NCI-H2107 (cell line): ENCODE measurements around the gene PDE4D.

Source experiments
- DNase-seq: peaks from one replicate; lab custom pipeline; 2025; lab: John Stamatoyannopoulos, UW

PDE4D gene

DNA sequence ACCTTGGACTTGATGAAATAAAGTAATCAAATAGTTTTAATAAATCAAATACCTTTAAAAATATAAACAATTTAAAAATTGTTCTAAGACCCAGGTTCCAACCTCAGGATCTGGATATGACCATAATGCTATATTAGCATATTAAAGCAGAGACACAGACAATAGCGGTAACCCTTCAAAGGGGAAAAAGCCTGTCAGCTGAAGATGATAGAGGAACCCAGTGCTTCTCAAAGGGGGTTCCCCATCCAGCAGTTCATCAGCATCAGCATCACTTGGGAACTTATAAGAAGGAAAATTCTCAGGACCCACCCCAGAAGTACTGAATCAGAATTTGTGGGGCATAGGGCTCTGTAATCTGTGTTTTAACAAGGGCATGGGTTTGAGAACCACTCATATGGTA lies 791.1 kb downstream of the PDE4D start:
- DNase-seq: no peak

DNA sequence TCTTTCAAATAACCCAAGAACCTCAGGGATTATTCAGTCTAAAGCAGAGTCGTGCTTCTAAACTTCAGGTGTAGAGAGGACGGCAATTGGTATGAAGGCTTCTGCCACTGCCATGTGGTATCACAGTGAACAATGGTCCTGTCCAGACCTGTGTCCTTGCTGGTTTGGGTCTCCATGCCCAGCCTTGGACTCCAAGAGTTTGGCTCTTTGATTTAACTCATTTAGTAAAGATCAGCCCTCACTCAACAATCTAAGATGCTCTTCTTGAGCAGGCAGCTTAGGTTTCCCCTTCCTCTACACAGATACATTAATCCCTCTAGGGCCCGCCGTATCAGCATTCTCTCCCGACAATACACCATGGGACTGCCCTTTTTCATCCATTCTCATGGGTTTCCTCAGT lies 792.7 kb downstream of the PDE4D start:
- no peak for DNase-seq

DNA sequence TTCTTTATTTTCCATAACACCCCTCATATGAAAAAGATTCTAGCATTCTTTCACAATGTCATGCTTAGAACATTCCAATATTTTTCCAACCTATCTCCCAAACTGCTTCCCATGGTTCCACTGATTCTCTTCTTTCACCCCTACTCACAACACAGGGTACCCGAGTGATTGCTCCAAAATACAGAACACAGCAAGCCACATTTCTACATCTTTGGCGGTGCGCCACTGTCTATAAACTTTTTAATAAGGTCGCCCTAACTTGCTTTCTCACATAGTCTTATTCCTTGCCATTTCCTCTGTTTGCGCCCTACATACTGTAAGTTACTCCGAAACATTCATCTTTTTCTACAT lies 793.6 kb downstream of the PDE4D start:
- no peak for DNase-seq

DNA sequence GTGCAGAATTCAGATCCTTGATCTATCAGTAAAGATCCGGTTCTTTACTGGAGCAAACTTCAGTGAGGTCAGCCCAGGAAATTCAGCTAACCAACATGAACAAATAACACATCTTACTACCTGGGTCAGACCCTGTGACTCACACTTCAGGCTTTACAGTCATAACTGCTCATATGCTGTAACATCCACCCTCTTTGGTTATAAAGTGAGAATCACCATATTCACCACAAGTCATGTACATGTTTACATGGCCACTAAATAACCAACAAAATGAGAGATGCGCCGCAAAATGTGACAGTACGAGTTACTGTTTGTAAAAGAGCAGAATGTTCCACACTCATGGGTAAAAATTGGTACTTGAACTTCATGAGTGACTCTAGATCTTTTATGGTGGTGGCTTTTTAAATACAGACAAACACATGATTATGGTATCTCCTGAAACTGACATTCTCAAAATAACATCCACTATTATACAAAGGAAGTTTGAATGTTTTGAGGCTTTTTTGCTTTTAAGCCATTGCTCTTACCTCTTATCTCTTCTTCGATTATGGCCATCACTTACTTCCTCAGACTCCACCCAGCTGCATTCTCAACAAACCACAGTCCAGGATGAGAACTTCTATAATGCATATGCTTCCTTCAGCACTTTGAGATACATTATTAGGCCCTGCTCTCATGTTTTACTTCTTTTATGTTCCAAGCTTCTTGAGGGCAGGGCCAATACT lies 794.1 kb downstream of the PDE4D start:
- no peak for DNase-seq

DNA sequence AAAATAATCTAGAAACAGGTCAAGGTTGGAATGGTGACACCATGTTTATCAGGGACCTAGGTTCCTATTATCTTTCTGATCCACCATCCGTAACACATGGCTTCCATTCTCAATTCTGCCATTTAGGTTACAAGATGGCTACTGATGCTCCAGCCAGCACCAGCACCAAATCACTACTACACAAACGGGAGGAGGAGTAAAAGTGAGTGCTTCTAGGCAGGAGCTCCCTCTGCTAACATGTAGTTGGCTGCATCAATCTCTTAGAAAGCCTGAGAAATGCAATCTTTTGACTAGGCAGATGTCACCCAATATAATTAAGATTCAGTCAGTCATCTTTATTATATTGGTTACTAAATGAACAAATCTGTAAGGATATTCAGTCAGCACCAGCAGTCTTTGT lies 794.8 kb downstream of the PDE4D start:
- no peak for DNase-seq

DNA sequence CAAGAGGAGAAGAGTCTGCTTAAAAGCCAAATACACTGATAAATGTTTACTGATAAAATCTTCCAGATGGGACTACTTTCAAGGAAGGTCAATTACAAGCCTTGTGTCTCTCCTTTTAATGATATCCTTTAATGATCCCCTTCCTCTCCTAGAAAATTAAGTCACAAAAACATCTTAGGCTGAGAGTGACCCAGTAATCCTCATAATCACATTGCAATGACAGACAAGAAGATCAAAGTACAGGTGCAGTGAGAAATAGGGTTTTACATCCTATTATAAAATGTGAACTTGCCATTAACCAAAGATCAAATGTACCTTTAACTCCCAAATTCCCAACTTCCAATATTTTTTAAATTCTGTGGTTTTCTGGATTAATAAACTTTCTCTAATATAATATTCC lies 795.8 kb downstream of the PDE4D start:
- no peak for DNase-seq

DNA sequence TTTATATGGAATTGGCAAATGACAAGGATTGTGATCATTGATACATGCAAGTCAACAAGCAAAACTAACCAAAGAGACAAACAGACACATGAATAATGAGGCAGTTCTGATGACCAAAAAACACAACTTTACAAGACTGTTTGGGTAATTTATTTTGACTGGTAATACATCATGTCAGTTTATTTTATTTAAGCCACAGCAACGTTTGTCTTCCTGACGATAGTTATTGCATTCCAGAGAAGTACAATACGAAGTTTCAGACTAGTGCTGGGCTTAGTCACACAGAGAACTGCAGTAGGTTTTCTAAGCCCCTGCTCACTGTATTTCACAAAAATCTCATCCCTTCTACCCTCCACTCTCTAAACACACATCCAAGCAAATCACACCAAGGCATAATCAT lies 796.4 kb downstream of the PDE4D start:
- DNase-seq: no peak

DNA sequence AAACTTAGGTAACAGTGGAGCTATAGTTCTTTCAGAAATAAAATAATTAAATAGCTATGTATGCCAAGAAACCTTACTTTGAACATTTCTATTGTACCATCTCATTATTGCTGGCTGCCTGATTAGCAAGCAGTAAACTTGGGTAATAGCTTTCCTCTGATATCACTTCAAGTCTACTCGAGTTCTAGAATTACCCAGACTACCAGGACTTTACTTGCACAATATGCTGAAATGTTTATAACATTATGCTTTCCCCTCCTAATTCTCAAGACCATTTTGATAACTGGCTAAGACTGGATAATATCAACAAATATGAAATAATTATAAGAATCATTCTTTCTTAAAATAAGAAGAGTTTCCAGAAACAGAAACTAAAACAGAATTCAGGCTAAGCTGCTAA lies 798.0 kb downstream of the PDE4D start:
- no peak for DNase-seq

DNA sequence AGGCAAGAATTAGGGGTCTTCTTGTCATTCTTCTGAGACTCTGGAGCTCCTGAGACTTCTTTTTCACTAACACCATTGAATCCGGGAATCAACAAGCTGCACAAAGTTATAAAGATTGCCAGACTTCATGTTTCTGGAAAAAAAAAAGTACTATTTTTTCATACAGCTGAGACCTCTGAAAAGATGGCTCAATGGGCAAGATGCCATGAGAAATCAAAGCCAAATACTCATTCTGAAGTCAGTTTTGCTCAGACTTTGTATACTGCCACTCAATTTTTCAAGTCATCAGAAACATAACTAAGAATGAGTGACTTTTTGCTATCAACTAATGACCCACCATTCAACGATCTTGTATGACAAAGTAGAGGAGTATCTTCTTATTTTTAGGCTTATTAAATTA lies 798.7 kb downstream of the PDE4D start:
- DNase-seq: no peak

DNA sequence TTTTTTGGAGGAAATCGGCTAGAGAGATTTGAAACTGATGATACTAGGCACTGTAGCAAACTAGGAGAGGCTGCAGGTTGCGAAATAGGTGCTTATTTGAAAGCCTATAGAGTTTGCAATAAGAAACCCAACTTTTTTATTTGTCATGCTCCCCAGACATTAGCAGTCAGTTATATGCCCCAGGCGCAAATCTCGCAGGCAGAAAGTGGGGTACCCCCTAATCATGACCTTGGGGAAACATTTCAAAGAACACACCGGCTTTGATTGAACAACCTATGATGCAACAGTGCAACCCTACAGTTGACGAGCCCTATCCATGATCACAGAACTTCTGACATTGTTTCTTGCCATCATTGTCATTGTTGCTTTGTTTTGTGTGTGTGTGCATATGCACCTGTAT lies 800.2 kb downstream of the PDE4D start:
- DNase-seq: no peak

DNA sequence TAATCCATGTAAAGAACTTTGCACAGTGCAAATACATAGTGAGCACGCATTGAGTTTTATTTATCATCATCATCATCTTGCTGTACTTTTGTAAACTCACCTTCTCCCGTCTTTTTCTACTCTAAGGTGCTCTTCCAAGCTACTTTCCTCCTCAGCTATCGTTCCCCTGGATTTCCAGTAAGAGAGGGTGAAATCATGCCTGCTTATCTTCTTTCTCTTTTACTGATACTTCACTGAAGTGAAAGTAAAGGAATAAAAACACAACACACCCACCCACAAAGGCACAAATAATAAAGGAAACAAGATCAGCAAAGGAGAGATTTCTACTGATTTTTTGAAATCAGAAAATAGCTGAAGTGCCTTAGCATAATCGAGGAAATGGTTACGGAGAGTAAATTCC lies 800.8 kb downstream of the PDE4D start:
- DNase-seq: no peak

DNA sequence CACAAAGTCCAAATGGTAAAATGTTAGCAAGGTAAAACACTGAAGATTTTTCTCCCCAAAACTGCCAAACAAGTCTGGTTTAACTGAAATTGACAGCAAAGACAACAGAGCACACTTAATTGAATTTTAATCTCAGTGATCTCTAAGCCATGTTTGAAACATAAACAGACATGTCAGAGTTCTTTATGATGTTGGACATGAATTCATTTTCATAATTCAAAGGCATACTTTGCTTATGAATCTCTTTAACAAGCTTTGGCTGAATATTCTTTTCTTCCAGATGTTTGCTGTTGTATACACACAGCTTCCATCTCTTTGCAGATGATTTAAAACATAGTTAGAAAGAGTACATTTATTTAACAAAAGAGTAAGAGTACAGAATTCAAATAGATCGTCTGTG lies 801.6 kb downstream of the PDE4D start:
- DNase-seq: no peak

DNA sequence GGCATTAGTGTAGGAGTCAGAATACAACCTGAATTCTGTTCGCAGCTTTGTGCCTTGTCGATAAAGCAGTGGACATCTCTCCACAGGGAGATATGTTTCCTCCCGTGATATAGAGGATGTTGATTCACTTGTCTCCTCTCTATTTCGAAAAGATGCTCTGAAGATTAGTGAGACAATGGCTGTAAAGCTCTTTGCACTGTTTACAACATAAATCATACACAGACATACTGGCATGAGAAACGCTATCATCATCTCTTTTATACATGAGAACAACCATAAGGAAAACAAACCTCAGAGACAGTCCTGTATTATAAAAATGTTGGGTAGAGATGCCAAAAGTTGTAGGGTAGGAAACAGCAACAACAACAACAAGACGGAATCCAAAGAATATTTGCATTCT lies 803.2 kb downstream of the PDE4D start:
- no peak for DNase-seq

DNA sequence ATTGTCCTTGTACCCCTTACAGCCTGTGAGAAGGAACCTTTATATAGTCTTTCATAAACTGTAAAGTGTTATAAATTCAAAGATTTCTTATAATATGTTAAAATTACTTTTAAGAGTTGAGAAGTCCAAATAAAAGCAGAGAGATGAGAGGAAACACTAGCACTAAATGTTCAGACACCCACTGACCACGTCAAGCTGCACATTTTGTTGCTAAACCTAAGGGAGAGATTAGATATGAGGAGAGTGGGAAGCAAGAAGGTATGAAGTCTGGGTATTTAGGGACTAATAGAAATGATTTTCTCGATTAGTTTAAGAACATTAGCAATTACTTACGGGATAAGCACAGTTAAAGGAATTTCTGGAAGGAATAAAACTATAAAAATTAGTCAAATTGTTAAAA lies 803.8 kb downstream of the PDE4D start:
- no peak for DNase-seq

DNA sequence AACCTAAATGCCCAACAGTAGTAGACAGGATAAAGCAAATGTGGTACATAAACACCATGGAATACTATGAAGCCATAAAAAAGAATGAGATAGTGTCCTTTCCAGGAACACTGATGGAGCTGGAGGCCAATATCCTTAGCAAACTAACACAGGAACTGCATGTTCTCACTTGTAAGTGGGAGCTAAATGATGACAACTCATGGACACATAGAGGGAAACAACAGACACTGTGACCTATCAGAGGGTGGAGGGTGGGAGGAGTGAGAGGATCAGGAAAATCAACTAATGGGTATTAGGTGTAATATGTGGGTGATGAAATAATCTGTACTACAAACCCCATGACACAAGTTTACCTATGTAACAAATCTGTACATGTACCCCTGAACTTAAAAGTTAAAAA lies 805.0 kb downstream of the PDE4D start:
- no peak for DNase-seq

DNA sequence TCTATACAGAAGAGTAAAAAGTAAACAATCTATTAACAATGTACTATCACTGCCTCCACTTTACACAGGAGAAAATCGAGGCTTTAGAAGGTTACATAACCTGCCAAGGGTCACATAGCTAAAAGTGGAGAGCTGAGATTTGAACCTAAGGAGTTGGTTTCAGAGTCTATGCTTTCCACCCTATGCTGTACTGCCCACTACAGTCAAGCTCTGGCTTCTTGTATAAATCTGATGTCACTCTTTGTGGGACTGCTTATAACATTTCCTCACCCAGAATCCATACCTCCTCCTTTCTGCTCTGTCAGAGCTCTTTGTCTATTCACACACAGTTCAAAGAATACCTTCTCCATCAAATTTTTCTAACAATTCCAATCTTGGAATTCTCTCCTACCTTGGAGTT lies 807.5 kb downstream of the PDE4D start:
- DNase-seq: no peak

DNA sequence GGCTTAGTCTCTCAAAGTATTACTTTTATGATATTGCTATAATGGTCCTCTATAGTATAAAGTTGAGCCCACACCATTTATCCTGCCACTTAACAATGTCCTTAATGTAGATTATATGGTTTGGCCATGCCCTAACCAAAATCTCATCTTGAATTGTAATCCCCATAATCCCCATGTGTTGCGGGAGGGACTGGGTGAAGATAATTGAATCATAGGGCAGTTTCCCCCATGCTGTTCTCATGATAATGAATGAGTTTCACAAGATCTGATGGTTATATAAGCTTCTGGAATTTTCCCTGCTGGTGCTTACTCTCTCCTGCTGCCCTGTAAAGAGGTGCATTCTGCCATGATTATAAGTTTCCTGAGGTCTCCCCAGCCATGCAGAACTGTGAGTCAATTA lies 811.8 kb downstream of the PDE4D start:
- no peak for DNase-seq

DNA sequence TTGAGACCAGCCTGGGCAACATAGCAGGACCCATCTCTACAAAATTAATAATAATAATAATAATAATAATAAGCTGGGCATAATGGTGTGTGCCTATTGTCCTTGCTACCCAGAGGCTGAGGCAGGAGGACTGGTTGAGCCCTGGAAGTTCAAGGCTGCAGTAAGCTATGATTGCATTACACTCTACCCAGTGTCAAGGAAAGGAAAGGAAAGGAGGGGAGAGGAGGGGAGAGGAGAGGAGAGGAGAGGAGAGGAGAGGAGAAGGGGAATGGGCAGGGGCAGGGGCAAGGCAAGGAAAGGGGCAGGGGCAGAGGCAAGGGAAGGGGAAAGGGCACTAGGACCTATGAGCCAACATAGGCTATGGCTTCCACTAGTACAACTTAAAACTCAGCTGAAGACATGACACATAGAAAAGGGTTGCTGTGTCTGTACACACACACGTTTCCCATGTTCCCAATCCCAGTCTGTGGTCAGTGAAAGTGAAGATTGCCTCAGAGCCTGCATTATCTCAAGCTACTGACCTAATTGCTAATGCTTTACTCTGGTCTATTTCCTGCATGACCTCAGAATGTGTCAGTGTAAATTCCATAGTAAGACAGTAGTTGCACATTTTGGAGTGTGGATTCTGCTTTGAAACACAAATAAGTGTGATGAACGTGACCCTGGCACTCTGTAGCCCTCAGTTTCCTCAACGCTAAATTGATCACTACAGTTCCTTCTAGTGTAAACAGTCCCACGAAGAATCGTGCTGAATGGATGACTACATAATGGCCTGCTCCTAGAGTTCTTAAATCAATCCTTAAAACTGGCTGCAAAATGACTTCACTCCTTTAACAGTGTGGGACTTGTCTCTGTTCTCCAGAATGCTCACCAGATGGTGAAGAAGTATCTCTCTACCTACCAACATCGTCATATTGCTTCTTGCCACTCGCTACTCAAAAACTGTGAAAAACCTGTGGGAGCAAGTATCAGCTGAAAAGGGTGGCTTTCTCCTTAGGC lies 813.6 kb downstream of the PDE4D start:
- no peak for DNase-seq

DNA sequence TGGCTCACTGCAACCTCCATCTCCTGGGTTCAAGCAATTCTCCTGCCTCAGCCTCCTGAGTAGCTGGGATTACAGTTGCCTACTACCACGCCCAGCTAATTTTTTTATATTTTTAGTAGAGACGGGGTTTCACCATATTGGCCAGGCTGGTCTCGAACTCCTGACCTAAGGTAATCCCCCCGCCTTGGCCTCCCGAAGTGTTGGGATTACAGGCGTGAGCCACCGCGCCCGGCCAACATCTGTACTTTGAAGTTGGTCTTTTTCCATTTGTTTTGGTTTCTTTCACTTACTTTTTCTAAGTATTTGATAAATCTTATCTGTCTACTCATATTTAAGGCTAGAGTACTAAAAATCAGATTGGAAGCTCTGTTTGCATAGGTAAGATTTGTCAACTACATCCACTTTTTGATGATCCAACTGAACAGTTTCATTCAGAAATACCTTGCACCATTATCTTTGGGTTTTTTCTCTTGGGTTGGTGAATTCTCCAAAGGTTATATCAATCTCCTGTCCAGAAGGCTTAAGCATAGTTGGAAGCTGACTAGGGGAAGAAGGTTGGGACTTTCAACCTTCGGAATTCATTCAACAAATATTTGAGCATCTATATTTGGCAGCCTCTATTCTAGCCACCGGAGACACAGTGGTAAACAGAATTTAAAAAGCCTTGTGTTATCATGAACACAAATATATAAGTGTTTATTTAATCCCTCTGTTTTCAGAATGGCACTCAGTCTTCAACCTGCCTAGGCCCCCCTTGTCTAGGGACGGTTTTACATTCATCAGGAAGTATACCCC lies 821.6 kb downstream of the PDE4D start:
- DNase-seq: no peak

DNA sequence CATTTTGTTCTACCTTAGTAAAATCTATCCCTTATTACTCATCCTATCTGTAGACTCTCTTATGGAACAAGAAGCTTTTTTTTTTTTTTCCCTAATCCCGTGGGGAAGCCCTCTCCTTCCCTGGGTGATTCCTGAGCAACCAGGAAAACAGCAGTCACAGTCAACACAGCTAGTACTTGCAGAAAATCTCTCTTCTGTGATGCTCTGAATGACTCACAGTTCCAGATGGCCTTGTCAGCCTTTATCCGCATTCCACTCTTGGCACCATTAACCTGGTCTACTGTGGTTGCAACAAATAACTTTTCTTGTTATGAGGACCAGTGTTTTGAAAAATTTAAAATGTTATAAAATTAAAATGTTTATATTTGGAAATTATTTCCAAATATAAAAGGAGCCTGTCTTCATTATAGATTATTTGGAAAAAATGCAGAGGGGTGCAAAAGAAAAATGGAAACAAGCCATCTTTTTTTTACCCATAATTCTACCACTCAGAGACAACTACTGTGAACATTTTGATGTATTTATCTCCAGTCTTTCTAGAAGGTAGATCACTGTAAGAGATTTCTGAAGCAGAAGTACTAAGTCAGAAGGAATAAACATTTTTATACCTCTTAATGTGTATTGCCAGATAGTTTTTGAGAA lies 824.0 kb downstream of the PDE4D start:
- DNase-seq: no peak

DNA sequence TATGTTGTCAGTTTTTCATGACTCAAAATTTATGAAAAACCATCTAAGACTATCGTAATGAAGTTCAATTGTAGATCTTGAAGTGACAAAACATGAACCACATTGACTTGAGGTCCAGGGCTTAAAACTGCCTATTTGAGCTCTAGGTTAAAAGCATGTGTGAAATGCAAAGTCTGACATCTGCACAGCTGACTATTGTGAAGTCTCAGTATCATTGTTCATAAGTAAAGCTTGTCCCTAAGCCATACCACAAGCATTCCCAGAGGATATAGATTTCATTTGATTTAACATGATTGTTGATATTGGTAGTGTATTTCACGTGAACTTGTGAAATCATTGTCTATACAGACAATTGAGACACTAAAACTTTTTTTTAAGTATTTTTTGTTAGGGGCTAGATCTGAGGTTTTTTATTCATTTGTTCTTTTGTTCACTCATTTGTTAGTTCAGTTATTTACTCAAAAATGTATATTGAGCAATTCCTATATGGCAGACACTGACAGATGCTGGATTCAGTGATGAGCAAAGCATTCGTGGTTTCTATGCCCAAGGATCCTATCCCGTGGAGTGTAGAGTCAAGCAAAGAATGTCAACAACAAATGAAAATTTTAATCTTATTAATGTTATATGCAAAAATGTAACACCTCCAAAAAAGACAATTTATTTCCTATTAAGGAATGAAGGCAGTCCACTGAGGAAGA lies 825.4 kb downstream of the PDE4D start:
- DNase-seq: no peak
